HG03520 (cell line): ENCODE results near the gene SLC16A5.
"Not testable (repeated sequence)": the region's sequence is repeated elsewhere in the genome, so short reads cannot be mapped to it uniquely, and the experiment has no call there.

Experiments used
- ATAC-seq: cut with Tn5 transposase; IDR thresholded peaks from one replicate; pipeline ENCODE4 v1.9.1; 2021; ENCODE audit warnings: mild to moderate bottlenecking, moderate library complexity; ENCODE audit not compliant: unreplicated experiment

The SLC16A5 gene

GRCh38 chr17:75109407-75110233 lies 21.9 kb downstream of the SLC16A5 start, which contains the start of gene ARMC7:
TSS of gene ARMC7 (plus strand) at chr17:75109969. CDS start at chr17:75110289, 320 bp downstream.
- ATAC-seq: peak; percentile 65

- no peak for ATAC-seq
Observed at GRCh38 chr17:75110234-75110937, 22.6 kb downstream of the SLC16A5 start.

DNA sequence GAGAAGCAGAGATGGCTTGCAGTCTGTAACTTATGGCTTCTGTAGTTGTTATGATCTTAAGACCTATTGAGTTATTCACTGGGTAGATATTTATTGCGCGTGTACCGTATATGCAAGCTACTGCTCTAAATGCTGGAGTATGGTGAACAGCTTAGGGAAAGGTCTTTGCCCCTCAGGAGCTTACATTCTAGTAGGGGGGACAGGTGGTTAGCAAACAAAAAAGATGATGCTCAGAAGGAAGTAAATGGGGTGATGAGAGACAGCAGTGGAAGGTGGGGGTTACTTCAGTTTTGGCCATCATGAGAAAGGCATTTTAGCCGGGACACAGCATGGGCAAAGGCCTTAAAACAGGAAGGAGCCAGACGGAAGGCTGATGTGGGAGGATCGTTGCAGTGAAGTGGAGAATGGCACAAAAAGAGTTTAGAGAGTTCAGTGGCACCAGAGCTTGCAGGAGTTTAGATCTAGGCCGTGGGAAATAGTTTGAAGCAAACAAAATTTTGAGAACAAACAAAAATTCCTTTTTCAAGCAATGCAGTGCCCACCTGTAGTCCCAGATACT lies 24.1 kb downstream of the SLC16A5 start:
- ATAC-seq: no peak

- ATAC-seq: no peak
Observed at GRCh38 chr17:75113798-75114551, 26.2 kb downstream of the SLC16A5 start.

DNA sequence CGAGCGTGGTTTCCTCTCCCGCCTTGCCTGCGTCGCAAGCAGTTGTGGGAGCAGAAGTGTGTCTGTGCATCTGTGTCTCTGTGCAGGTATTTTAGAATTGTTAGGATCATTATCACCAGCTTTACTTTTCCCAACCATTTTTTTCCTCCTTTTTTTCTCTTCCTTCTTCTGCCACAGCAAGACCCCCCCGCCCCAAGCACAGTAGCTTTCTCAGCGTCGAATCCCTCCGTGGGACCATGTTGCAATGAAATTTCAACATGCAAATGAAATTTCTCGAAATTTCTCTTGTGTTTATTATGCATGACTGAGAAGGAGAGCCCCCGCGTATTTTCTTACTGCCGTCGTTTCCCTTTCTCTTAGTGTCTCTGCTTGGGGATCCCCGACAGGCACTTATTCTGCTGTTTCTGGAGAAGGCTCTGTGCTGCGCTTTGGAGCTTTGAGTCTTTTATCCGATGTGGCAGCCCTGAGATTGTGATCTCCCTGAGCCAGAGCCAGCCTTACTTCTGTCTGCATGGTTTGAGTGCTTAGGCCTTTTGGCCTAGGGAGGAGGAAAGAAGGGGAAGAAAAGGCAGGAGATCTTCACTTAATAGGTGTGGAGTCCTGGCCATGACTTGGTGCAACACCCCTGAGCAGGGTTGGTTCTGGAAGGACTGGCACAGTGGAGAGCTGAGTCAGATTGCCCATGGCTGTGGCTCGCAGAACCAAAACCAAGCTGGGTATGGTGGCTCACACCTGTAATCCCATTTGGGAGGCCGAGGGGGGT lies 27.0 kb downstream of the SLC16A5 start:
- no peak for ATAC-seq

DNA sequence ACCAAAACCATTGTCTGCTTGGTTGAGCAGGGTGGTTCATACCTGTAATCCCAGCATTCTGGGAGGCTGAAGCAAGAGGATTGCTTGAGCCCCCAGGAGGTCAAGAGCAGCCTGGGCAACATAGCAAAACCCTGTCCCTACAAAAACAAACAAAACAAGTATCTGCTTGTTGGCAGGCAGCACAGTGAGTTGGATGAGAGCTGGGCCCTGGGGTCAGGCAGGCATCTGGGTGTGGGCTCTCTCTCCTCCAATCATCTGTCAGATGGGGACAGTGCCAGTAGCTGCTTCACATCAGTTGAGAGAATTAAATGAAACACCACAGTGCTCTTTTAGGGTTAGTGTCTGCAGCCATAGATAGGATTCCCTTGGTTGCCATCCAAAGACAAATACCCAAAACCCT lies 27.8 kb downstream of the SLC16A5 start:
- no peak for ATAC-seq

GRCh38 chr17:75116737-75117136 lies 29.0 kb downstream of the SLC16A5 start:
- ATAC-seq: no peak

DNA sequence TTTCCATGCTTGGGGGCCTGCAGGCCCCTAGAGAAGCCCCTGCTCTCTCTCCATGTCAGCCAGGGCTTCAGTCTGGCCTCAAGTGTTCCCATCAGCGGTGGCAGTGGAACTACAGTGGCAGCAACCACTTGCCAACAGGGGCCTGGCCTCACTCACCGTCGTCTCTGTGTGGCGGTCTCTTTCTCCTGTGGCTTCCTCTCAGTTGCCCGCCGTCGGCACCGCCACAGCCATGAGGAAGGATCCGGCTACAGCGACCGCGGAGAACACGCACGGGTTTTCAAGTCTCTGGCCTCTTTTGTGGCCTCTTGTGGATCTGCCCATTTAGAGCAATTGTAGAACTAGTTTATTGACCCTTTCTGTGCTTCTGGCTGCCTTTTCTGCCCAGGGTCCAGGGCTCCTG lies 30.6 kb downstream of the SLC16A5 start:
- no peak for ATAC-seq

DNA sequence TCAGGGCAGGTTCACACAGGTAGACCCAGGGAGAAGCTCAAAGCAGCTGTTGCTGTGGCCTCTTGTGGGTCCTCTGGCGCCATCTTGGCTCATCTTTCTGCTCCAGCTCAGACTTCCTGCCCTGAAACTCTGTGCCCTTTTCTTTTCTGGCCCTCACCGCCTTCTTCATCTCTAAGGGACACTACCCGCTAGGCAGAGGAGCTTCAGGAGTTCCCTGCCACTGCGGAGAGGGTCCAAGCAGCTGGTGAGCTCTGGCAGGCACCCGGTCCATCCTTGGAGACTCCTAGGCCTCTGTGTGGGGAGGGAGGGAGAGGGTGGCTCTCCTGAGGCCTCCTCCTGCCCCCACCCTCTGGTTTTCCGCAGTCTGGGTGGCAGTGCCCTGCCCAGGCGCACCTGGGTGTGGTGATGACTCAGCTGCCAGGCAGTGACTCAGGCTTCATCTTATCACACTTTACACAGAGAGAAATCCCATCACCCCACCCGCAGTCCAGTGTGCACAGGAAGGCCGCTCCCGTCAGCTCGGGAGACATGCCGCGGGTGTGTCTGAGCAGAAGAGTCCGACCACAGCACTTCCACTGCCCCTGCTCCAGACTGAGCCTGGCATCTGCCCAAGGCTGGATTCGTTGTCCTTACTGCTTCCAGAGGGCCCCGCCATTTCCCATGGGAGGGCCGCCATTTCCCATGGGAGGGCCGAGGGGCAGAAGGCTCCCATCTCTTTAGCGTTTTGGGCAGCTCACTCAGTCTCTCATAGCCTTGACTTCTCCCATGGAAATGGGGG lies 36.5 kb downstream of the SLC16A5 start:
- ATAC-seq: no peak

GRCh38 chr17:75124819-75125162 lies 37.0 kb downstream of the SLC16A5 start:
- no peak for ATAC-seq

DNA sequence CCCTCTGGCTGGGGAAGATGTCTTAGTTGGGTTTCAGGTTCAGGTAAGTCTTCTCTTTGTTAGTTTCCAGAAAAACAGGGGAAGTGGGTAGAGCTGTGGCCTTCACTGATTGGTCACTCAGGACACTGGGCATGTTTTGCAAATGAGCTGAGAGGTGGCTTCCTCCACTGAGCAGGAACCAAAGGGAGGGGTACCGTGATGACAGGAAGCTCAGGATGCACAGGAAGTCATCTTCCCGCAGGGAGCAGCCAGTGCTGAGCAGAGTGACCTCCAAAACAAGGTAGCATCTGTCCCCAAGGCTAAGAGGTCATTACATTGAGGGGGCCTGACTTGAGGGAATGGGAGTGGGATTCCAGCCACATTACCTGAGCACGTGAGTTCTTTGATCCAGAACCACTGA lies 38.2 kb downstream of the SLC16A5 start:
- ATAC-seq: no peak

DNA sequence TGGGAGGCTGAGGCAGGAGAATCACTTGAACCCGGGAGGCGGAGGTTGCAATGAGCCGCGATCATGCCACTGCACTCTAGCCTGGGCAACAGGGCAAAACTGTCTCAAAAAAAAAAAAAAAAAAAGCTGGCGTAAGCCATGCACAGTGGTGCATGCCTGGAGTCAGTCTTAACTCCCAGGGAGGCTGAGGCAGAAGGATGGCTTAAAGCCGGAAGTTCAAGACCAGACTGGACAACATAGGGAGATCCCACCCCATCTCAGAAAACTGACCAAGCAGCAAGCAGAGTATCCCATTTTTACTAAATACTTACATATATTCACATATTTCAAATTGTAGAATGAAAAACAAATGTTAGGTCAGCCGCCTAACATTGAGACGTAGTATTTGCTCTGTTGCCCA lies 39.2 kb downstream of the SLC16A5 start:
- ATAC-seq: no peak

DNA sequence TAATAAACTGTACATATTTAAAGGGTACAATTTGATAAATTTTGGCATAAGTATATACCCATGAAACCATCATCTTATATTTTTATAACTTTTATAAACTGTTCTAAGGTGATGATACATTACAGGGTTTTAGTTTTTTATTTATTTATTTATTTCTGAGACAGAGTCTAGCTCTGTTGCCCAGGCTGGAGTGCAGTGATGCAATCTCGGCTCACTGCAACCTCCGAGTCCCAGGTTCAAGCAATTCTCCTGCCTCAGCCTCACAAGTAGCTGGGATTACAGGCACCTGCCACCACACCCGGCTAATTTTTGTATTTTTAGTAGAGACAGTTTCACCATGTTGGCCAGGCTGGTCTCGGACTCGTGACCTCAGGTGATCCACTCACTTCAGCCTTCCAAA lies 40.2 kb downstream of the SLC16A5 start:
- not testable (repeated sequence) for ATAC-seq

DNA sequence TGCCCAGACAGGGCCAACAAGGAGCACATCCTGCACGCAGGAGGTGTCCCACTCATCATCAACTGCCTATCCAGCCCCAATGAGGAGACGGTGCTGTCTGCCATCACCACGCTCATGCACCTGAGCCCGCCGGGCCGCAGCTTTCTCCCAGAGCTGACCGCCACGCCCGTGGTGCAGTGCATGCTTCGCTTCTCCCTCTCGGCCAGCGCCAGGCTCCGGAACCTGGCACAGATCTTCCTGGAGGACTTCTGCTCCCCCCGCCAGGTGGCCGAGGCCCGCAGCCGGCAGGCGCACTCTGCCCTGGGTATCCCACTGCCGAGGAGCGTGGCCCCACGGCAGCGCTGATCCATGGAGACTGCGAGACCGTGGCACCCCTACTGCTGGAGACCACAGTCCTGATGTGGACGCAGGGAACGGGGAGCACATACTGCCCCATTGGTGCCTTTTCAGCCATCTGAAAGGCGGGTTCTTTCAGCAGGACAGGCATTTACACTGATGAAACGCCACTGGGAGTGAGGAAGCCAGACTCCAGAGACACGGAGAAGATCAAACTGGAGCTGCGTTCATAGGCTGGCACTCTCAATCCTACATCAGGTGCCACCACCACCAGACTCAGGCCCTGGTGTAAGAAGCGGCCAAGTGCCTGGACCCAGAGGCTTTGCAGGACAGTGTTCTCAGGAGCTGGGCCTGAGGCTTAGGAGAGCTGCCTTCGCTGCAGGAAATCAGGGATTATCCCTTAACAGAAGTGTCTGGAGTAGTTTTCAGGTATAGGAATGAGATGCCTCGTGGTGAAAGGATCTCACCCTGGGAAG lies 41.1 kb downstream of the SLC16A5 start:
- ATAC-seq: no peak

DNA sequence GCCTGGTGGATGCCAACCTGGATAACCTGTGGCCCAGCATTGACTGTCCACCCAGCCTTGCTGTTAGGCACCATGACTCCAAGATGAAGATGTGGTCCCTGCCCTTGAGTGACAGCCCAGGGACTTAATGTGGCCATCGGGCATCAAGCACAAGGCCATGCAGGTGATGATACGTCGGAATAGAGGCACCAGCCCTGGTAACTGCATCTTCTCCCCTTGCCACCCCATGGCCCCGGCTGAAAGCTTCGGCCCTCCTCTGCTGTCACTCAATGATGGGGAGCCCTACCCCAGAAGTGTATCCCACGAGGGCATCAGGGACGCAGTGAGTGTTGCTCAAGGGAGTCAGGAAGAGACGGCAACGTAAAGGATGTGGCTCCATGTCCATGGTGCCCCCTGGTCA lies 41.8 kb downstream of the SLC16A5 start:
- ATAC-seq: no peak

GRCh38 chr17:75130059-75130631 lies 42.4 kb downstream of the SLC16A5 start:
- no peak for ATAC-seq

GRCh38 chr17:75130632-75131277 lies 43.0 kb downstream of the SLC16A5 start:
- ATAC-seq: peak; percentile 9
